HG03460 (cell line): ENCODE data around the gene SLC37A1.

ENCODE experiments used
- ATAC-seq: cut with Tn5 transposase; IDR thresholded peaks from one replicate; pipeline ENCODE4 v1.9.1; 2021; ENCODE audit not compliant: unreplicated experiment

Gene SLC37A1

GRCh38 chr21:42525676-42526378 lies 12.2 kb downstream of the SLC37A1 start:
- ATAC-seq: no peak

- no peak for ATAC-seq
Observed at GRCh38 chr21:42526379-42526727, 12.7 kb downstream of the SLC37A1 start.

GRCh38 chr21:42527127-42527488 lies 13.5 kb downstream of the SLC37A1 start:
- no peak for ATAC-seq

GRCh38 chr21:42527489-42528158 lies 14.0 kb downstream of the SLC37A1 start:
- ATAC-seq: no peak

DNA sequence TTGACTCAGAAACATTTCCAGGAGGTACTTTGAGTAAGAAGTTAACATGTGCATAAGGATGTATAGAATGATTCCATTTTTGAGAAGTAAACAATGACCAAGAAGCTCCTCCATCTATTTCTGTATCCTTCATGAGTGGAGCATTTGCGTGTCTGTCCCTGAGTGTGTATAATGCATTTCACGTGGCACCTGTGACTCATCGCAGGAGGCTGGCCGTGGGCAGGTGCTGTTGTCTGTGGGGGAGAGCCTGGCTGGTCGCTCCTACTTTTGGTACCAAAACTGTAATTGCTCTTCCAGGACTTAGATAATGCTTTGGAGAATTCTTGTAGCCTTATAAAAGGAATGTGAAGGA lies 16.5 kb downstream of the SLC37A1 start:
- no peak for ATAC-seq

- ATAC-seq: no peak
Observed at GRCh38 chr21:42531771-42532170, 18.1 kb downstream of the SLC37A1 start.

GRCh38 chr21:42532466-42533181 lies 19.0 kb downstream of the SLC37A1 start:
- ATAC-seq: no peak

- ATAC-seq: no peak
Observed at GRCh38 chr21:42533306-42533962, 19.8 kb downstream of the SLC37A1 start.

DNA sequence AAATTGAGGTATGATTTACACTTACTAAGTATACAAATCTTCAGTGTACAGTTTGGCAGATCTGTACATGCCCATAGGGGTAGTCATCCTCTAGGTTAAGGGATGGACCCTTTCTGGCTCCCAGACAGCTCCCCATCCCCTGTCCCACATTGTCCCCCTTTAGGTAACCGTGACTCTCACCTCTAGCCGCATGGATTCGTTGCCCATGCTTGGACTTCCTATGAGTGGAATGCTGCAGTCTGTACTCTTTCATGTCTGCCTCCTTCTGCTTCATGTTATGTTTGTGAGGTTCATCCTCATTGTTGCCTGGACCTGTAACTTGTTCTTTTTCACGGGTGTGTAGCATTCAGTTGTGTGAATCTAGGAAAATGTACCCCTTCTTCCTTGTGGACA lies 20.3 kb downstream of the SLC37A1 start:
- ATAC-seq: no peak

- ATAC-seq: peak; percentile 42
Observed at GRCh38 chr21:42534421-42535378, 21.0 kb downstream of the SLC37A1 start.

DNA sequence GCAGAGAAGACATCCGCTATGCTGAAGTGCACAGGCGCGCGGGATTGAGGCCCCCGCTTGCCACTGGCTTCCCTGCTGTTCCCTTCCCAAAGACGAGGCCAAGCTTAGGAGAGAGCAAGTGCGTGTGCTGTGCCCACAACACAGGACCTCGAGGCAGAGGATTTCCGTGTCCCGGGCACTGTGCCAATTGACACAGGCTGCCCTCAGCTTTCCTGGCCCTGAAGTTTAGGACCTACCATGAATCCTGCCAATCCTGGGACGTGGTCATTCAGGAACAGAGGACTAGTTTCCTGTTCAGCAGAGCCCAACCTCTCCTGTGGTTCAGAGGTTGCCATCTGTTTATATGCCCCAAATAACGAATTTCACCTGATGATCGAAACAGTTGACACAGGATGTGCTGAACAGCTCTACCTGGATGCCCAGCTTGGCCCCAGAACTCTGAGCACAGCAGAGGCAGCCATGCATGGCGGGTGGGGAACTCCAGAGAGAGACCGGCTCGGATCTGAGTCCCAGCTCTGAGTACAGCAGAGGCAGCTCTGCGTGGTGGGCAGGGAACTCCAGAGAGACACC lies 22.0 kb downstream of the SLC37A1 start:
- peak; percentile 59 for ATAC-seq

- ATAC-seq: no peak
Observed at GRCh38 chr21:42536601-42537000, 22.9 kb downstream of the SLC37A1 start.

- ATAC-seq: no peak
Observed at GRCh38 chr21:42537106-42537742, 23.6 kb downstream of the SLC37A1 start.

DNA sequence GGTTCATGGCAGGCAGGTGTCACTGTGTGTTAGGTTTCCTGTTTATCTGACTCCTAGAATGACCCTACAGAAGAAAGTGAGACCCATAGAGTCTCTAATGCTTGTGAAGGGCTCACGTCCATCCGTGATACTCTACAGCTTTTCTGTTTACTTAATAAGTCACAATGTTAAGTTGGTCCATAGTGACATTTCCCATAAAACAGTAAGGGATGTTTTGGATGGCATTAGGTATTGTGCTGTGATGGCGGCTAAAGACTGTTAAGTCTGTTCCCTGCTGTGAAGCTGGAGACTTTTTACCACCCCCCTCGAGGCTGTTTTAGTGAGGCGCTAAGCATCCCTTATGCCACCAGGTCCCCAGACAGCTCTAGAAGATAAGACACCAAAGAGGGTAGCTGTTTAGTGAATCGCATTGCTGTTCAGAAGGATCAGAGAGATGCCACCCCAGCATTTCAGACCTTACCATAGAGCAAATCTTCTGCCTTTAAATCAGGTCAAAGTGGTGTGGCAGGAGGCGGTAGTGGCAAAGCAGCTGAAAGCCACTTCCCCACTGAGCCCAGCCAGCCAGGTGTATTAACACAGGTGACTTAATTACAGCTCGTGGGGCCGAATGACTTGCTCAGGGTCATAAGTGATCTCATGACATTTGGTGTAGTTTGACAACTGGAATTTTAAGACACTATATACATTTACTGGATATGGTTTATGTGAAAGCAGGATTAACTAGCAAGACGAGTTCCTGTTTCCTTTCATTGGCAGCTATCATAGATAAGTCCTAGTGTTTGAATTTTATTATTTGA lies 25.0 kb downstream of the SLC37A1 start:
- ATAC-seq: no peak

DNA sequence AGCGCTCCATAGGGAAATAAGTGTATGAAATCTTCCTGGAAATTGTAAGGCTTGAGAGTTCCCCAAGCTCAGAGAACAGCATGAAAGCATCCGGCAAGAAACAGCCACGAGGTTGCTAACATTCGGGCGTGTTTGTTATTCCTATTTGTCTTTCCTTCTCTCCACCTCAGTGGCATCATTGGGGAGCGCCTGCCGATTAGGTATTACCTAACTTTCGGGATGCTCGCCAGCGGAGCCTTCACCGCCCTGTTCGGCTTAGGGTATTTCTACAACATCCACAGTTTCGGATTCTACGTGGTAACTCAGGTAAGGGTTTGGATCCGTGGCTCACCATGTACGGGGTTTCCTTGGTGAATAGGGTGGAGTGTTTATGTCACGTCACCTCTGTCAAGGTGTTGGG lies 25.7 kb downstream of the SLC37A1 start:
- no peak for ATAC-seq

- no peak for ATAC-seq
Observed at GRCh38 chr21:42539931-42540343, 26.3 kb downstream of the SLC37A1 start.

- ATAC-seq: no peak
Observed at GRCh38 chr21:42540396-42540795, 26.7 kb downstream of the SLC37A1 start.

GRCh38 chr21:42541174-42541573 lies 27.5 kb downstream of the SLC37A1 start:
- no peak for ATAC-seq

GRCh38 chr21:42541618-42542017 lies 28.0 kb downstream of the SLC37A1 start:
- no peak for ATAC-seq
